BE2C (cell line): ENCODE results near the gene WFDC11.

Experiments
- DNase-seq: peaks from one replicate; pipeline ENCODE4 v3.0.0-alpha.2; 2020
- H3K27me3 ChIP-seq: fragments of 250-450 bp; sonication (Bioruptor Pico); 2 replicates; pipeline ENCODE4 v1.5.1; 2020; ENCODE audit warnings: mild to moderate bottlenecking
- H3K36me3 ChIP-seq: fragments of 250-450 bp; sonication (Bioruptor Pico); 2 replicates; pipeline ENCODE4 v1.5.1; 2020; ENCODE audit warnings: mild to moderate bottlenecking
- H3K4me1 ChIP-seq: fragments of 250-450 bp; sonication (Bioruptor Pico); 2 replicates; pipeline ENCODE4 v1.5.1; 2020
- H3K4me3 ChIP-seq: 2 replicates; pipeline ENCODE4 v1.5.1; 2011; ENCODE audit warnings: low read depth, low read length
- H3K9me3 ChIP-seq: fragments of 250-450 bp; sonication (Bioruptor Pico); 2 replicates; pipeline ENCODE4 v1.5.1; 2020
- TF ChIP-seq, protein P1 (sequence below): IDR thresholded peaks from 2 replicates; pipeline ENCODE4 v1.5.1; 2012; ENCODE audit warnings: mild to moderate bottlenecking, low read depth, low read length

The WFDC11 gene

DNA sequence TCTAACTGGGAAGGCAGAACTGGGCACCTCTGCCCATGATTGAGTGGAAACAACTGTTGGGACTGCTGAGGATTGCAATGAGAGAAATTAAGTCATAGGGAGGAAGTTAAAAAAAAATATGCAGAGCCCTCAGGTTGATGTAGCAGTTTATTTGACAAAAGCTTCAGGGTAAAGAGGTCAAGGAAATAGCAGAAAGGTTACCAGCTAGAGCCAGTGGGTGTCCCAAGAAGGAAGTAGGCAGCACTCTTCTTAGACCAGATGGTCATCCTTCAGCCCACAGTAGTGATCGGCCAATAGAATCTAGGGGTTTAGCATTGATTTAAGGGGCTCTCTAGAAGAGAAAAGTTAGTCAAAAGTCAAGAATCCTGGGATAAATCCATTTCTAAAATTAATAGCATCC is 62.2 kb downstream of the WFDC11 start:
- H3K36me3 ChIP-seq, result no peaks in the 10 kb centered on the region
- H3K27me3 ChIP-seq, result peaks cover 4% of the 10 kb centered on the region; the same call in 1 of the 2 replicates
- DNase-seq, result no peak
- TF ChIP-seq, protein P1, sequence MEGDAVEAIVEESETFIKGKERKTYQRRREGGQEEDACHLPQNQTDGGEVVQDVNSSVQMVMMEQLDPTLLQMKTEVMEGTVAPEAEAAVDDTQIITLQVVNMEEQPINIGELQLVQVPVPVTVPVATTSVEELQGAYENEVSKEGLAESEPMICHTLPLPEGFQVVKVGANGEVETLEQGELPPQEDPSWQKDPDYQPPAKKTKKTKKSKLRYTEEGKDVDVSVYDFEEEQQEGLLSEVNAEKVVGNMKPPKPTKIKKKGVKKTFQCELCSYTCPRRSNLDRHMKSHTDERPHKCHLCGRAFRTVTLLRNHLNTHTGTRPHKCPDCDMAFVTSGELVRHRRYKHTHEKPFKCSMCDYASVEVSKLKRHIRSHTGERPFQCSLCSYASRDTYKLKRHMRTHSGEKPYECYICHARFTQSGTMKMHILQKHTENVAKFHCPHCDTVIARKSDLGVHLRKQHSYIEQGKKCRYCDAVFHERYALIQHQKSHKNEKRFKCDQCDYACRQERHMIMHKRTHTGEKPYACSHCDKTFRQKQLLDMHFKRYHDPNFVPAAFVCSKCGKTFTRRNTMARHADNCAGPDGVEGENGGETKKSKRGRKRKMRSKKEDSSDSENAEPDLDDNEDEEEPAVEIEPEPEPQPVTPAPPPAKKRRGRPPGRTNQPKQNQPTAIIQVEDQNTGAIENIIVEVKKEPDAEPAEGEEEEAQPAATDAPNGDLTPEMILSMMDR, result no peak
- H3K9me3 ChIP-seq, result no peaks in the 10 kb centered on the region
- no peaks in the 10 kb centered on the region for H3K4me1 ChIP-seq
- no peak overlapping the region for H3K4me3 ChIP-seq
